Ascending aorta (tissue), 2 donors: ENCODE measurements around the gene PROB1. TPM values are rescaled to one million over a fixed set of nuclear protein-coding genes. Genes with fewer than 3 reads are reported as not detected.
"Not testable (repeated sequence)": the region's sequence is repeated elsewhere in the genome, so short reads cannot be mapped to it uniquely, and the experiment has no call there.

ENCODE experiments used
- DNase-seq, 2 donors: peaks; one replicate each; pipeline ENCODE4 v3.0.0-alpha.2; 2019; ENCODE audit warnings: low spot score in 2 of 2
- H3K27ac ChIP-seq, 2 donors: fragments of 200-600 bp; sonication (generic); one replicate each; pipeline ENCODE4 v1.5.1; 2016 to 2017; ENCODE audit warnings: mild to moderate bottlenecking in 1 of 2
- H3K27me3 ChIP-seq: fragments of 200-600 bp; sonication (generic); one replicate; pipeline ENCODE4 v1.5.1; 2017
- H3K36me3 ChIP-seq, 2 donors: fragments of 200-600 bp; sonication (generic); one replicate each; pipeline ENCODE4 v1.5.1; 2016
- H3K4me1 ChIP-seq, 2 donors: fragments of 200-600 bp; sonication (generic); one replicate each; pipeline ENCODE4 v1.5.1; 2016 to 2017; ENCODE audit warnings: mild to moderate bottlenecking in 1 of 2
- H3K4me3 ChIP-seq, 2 donors: fragments of 200-600 bp; sonication (generic); one replicate each; pipeline ENCODE4 v1.5.1; 2016 to 2017; ENCODE audit warnings: mild to moderate bottlenecking in 1 of 2
- H3K9me3 ChIP-seq, 2 donors: fragments of 200-600 bp; sonication (generic); one replicate each; pipeline ENCODE4 v1.5.1; 2016
- CTCF ChIP-seq, 3 experiments: fragments of 200-600 bp in 2 of 3; fragments of 450-650 bp in 1 of 3; sonication (generic) in 2 of 3; IDR thresholded peaks; one replicate each; pipeline ENCODE4 v1.5.1; 2016 to 2019; ENCODE audit warnings: antibody characterized with exemption in 3 of 3, mild to moderate bottlenecking in 1 of 3, moderate library complexity in 1 of 3
- intact Hi-C: fragments of 100-400 bp; cut with DNase I; formaldehyde crosslinking; loops from one replicate; pipeline ENCODE4 v1.15.1; 2023
- total RNA-seq: library from RNA; depleted of rRNA; stranded (reverse); fragments of >200 nt; gene quantifications from one replicate; pipeline ENCODE4 v1.1.0, GENCODE V29; 2016

Gene PROB1
- total RNA-seq, 1 donor from 2014 or later: 4.3 TPM

- Histone ChIP-seq H3K4me1 (no peaks in the 10 kb centered on the region), H3K27ac (no peak overlapping the region), H3K27me3 (no peaks in the 10 kb centered on the region), H3K9me3 (no peaks in the 10 kb centered on the region), H3K36me3 (peaks cover 52 to 54% of the 10 kb centered on the region in 2 donors), H3K4me3 (no peak overlapping the region)
- TF ChIP-seq CTCF (IDR thresholded peaks at IDR 0.05): no peak
- DNase-seq: no peak
- intact Hi-C loops: no loop called here
Measured at GRCh38 chr5:139363937-139364336, 31.0 kb downstream of the PROB1 start.

GRCh38 chr5:139361835-139362429 is 33.0 kb downstream of the PROB1 start:
- H3K4me3 ChIP-seq: no peak overlapping the region
- no peaks in the 10 kb centered on the region for H3K4me1 ChIP-seq
- intact Hi-C loops: no loop called here
- peaks cover 37 to 41% of the 10 kb centered on the region in 2 donors for H3K36me3 ChIP-seq
- no peaks in the 10 kb centered on the region for H3K27me3 ChIP-seq
- no peak for DNase-seq
- no peaks in the 10 kb centered on the region for H3K9me3 ChIP-seq
- no peak overlapping the region for H3K27ac ChIP-seq
- TF ChIP-seq CTCF (IDR thresholded peaks at IDR 0.05): no peak

- no peak for TF ChIP-seq CTCF (IDR thresholded peaks at IDR 0.05)
Measured at GRCh38 chr5:139360384-139360783, 34.5 kb downstream of the PROB1 start.

GRCh38 chr5:139358064-139358463 is 36.8 kb downstream of the PROB1 start:
- Histone ChIP-seq H3K9me3 (no peaks in the 10 kb centered on the region), H3K36me3 (peaks cover 0 to 5% of the 10 kb centered on the region in 2 donors), H3K4me1 (no peaks in the 10 kb centered on the region), H3K27ac (no peak overlapping the region), H3K27me3 (no peaks in the 10 kb centered on the region), H3K4me3 (no peak overlapping the region)
- intact Hi-C loops: no loop called here
- no peak for TF ChIP-seq CTCF (IDR thresholded peaks at IDR 0.05)
- DNase-seq: no peak

More at GRCh38 chr5:139360384-139360783, 34.5 kb downstream of the PROB1 start:
- no peaks in the 10 kb centered on the region for H3K27me3 ChIP-seq
- H3K4me1 ChIP-seq: no peaks in the 10 kb centered on the region
- no peak overlapping the region for H3K27ac ChIP-seq
- DNase-seq: no peak
- H3K36me3 ChIP-seq: peaks cover 21 to 26% of the 10 kb centered on the region in 2 donors
- no peaks in the 10 kb centered on the region for H3K9me3 ChIP-seq
- intact Hi-C loops: no loop called here
- H3K4me3 ChIP-seq: no peak overlapping the region

GRCh38 chr5:139355900-139356299 is 39.0 kb downstream of the PROB1 start:
- H3K9me3 ChIP-seq, H3K4me3 ChIP-seq, H3K27ac ChIP-seq, DNase-seq, H3K4me1 ChIP-seq, H3K27me3 ChIP-seq, intact Hi-C loops, H3K36me3 ChIP-seq: not testable (repeated sequence)

- no peaks in the 10 kb centered on the region for H3K4me1 ChIP-seq
- intact Hi-C loops: no loop called here
- H3K27me3 ChIP-seq: no peaks in the 10 kb centered on the region
- no peak for DNase-seq
- no peaks in the 10 kb centered on the region for H3K9me3 ChIP-seq
- H3K27ac ChIP-seq: no peak overlapping the region
- no peak for TF ChIP-seq CTCF (IDR thresholded peaks at IDR 0.05)
- no peak overlapping the region for H3K4me3 ChIP-seq
- peaks cover 0 to 5% of the 10 kb centered on the region in 2 donors for H3K36me3 ChIP-seq
Measured at GRCh38 chr5:139354186-139354585, 40.7 kb downstream of the PROB1 start.

GRCh38 chr5:139347863-139348262 is 47.0 kb downstream of the PROB1 start:
- DNase-seq, H3K9me3 ChIP-seq, H3K4me3 ChIP-seq, intact Hi-C loops, H3K36me3 ChIP-seq, H3K27me3 ChIP-seq, H3K27ac ChIP-seq: not testable (repeated sequence)
- peaks cover 3 to 12% of the 10 kb centered on the region in 2 donors for H3K4me1 ChIP-seq

- intact Hi-C loops, H3K9me3 ChIP-seq, H3K27ac ChIP-seq, DNase-seq, H3K36me3 ChIP-seq, H3K4me3 ChIP-seq, H3K27me3 ChIP-seq: not testable (repeated sequence)
- peaks cover 7 to 19% of the 10 kb centered on the region in 2 donors for H3K4me1 ChIP-seq
Measured at GRCh38 chr5:139345442-139345841, 49.5 kb downstream of the PROB1 start.
